Stimulated activated CD4-positive, alpha-beta T cell treated with anti-CD3 and anti-CD28 coated beads, TNF-alpha, amount 100 ng/mL, for 24 hours (primary cell): ENCODE data around the gene PCBP3.
A peak's percentile ranks its signal among the peaks of the same experiment; 100 is the strongest.

Experiments used
- DNase-seq, 3 experiments: peaks; one replicate each; pipeline ENCODE4 v3.0.0-alpha.2; 2020; ENCODE audit warnings: low read depth in 3 of 3

Gene PCBP3

GRCh38 chr21:45981151-45982091 is 337.9 kb downstream of the PCBP3 start, which contains the start of gene COL6A1:
COL6A1 (plus strand) TSS chr21:45981770; CDS start chr21:45981851, 81 bp downstream.
- peak in 2 of 3 experiments; percentile 16 to 35 for DNase-seq

DNA sequence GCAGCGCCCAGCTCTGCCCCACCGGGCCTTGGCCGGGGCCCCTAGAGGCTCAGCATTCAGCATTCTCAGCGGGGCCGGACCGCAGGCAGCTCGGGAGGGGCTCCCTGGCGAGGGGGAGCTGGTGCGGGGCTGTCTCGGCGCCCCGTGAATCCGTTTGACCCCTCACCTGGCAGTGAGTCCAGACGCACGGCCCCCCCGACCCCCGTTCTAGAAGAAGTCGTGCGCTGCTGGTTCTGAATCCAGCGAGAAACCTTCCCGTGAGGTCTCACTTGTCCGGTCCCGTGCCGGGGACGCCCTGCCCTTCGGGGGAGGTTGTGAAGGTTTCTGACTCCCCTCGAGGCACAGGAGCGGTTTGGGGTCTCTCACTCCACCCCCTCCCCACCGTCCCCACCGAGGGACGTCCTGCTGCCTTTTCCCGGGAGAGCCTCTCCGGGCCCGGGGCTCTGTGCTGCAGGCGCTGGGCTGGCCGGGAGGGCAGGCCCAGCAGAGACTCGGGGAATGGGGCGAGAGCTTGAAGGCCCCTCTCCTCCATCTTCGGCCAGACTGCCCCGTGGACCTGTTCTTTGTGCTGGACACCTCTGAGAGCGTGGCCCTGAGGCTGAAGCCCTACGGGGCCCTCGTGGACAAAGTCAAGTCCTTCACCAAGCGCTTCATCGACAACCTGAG is 338.7 kb downstream of the PCBP3 start:
- DNase-seq: no peak

GRCh38 chr21:45982758-45983648 is 339.5 kb downstream of the PCBP3 start:
- no peak for DNase-seq

- DNase-seq: no peak
Measured at GRCh38 chr21:45983649-45983965, 340.1 kb downstream of the PCBP3 start.

DNA sequence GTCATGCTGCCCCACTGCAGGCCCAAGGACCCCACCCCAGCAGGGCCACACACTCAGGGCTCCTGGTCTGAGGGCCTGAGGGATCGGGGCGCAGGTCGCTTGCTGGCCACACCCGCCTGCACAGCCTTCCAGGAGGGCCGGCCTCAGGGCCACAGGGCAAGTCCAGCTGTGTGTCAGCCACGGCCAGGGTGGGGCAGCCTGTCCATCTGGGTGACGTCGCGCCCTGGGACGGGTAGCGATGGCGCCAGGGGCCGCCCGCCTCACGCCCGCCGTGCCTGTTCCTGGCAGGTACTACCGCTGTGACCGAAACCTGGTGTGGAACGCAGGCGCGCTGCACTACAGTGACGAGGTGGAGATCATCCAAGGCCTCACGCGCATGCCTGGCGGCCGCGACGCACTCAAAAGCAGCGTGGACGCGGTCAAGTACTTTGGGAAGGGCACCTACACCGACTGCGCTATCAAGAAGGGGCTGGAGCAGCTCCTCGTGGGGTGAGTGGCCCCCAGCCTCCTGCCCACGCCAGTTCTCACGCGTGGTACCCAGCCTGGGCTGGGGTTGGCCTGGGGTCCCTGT is 340.5 kb downstream of the PCBP3 start:
- DNase-seq: no peak

GRCh38 chr21:45984584-45985095 is 341.1 kb downstream of the PCBP3 start:
- DNase-seq: no peak

GRCh38 chr21:45985471-45986315 is 342.2 kb downstream of the PCBP3 start:
- DNase-seq: no peak

- DNase-seq: no peak
Measured at GRCh38 chr21:45986316-45987051, 343.0 kb downstream of the PCBP3 start.

- no peak for DNase-seq
Measured at GRCh38 chr21:45987121-45987711, 343.7 kb downstream of the PCBP3 start.

DNA sequence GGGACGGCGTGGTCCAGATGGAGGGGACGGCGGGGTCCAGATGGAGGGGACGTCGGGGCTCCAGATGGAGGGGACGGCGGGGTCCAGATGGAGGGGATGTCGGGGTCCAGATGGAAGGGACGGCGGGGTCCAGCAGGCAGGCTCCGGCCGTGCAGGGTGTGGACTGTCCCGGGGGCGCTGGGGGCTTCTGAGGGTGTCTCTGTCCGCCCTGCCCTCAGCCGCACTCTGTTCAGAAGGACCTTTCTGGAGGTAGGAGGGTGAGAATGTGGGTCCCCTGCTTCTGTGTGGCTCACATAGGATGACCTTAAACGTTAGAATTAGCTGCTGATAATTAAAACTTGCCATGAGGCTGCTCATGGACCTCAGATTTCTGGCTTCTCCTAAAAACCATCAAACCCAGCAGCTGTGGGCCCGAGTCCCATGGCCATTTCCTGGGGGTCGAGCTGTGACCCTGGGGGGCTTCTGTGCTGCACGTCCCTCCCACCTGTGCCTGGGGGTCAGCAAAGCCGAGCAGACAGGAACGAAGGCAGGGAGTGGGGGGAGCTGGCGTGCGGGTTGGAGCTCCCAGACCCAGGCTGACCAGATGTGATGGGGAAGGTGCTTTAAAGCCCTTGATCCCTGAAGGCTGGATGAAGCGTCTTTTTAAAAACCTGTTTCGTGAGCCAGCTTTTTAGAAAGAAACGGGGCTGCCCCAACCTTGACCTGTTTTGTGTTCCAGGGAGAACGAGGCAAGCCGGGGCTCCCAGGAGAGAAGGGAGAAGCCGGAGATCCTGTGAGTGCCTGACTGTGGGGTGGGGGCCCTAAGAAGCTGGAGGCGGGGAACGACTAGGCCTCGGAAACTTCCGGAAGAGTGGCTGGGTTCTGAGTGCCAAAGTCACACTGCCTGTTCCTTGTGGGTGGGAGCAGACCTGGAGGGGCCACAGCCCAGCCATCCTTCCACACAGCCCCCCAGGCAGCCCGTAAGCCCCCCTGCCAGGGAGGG is 345.1 kb downstream of the PCBP3 start:
- no peak for DNase-seq

DNA sequence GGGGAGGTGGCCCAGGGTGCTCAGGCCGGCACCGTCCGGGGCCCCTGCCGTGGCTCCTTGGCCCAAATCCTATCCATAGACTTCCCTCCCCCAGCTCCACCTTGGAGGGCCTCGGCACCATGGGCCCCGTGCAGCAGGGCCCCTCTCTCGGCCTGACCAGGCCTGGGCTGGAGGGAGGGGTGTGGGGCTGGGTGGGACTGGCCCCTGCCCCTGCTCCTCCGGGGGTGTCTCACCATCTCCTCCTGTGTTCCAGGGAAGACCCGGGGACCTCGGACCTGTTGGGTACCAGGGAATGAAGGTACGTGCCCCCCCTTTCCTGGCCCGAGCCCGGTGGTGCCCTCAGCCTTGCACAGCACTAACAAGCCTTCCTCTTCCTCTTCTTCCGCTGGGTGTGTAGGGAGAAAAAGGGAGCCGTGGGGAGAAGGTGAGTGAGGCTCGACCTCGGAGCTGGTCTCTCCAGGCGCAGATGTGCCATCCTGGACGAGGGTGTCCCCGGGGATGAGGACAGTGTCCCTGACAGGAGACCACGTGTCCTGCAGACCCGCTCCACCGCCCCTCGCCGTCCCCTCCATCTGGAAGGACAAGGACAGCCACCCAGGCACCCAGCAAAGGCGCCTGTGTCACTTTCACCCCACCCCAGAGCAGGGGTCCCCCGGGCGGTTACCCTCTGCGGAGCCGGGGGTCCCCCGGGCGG is 346.0 kb downstream of the PCBP3 start:
- no peak for DNase-seq

DNA sequence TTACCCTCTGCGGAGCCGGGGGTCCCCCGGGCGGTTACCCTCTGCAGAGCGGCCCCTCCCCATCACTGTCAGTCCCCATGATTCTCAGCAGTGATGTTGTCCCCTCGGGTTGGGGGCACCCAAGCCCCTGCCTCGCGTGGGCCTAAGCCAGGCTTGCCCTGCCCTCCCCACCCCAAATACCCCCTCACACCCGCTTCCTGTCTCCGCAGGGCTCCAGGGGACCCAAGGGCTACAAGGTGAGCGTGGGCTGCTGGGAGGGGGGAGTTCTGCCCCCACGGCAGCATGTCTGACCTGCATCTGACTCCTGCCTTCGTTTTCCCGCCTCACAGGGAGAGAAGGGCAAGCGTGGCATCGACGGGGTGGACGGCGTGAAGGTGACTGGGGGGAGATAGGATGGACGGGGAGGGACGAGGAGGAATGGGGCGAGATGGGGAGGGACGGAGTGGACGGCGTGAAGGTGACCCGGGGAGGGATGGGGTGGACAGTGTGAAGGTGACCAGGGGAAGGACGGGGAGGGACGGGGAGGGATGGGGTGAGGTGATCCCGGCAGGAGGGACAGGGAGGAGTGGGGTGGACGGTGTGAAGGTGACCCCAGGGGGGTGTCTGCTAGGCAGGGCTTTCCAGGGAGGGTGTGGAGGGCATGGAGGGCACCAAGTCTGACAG is 346.7 kb downstream of the PCBP3 start:
- DNase-seq: no peak

DNA sequence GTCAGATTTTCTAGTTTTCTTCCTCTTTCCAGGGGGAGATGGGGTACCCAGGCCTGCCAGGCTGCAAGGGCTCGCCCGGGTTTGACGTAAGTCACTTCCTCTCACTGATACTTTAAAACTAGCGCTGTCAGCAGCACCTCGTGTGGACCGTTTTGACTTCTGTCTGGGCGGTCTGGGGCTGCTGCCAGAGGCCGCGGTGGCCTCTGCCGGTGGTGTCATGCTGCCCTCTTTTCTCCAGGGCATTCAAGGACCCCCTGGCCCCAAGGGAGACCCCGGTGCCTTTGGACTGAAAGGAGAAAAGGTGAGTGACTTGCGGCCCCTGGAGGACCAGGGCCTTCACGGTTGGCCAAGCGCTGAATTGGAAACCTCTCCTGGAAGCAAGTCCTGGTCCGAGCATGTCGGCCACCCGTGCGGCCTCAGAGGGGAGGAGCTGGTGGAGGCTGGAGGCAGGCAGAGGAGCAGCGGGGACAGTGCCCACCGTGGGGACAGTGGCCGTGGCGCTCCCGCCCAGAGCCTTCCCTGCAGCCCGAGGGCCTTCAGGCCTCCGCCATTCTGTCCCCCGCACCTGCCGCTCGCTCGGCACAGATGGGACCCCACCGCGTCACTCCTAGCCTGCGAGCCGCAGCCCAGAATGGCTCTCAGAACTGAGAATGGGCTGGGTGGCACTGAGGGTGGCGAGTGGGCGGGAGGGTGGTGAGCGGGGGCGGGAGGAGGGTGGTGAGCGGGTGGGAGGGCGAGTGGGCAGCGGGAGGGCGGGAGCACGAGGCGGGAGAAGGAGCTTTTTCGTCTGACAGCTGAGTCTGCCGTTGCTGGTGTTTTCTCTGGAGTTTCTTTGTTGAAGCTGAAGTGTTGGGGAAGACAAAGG is 347.4 kb downstream of the PCBP3 start:
- DNase-seq: no peak

GRCh38 chr21:45991606-45992300 is 348.2 kb downstream of the PCBP3 start:
- no peak for DNase-seq
